NCI-H1694 treated with DMSO at 0.1 percent for 48 hours (cell line): Measurements from ENCODE around the gene ZNF385A.

Experiments used
- DNase-seq: peaks from one replicate; lab custom pipeline; 2025; lab: John Stamatoyannopoulos, UW

Gene ZNF385A, protein sequence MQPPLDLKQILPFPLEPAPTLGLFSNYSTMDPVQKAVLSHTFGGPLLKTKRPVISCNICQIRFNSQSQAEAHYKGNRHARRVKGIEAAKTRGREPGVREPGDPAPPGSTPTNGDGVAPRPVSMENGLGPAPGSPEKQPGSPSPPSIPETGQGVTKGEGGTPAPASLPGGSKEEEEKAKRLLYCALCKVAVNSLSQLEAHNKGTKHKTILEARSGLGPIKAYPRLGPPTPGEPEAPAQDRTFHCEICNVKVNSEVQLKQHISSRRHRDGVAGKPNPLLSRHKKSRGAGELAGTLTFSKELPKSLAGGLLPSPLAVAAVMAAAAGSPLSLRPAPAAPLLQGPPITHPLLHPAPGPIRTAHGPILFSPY

DNA sequence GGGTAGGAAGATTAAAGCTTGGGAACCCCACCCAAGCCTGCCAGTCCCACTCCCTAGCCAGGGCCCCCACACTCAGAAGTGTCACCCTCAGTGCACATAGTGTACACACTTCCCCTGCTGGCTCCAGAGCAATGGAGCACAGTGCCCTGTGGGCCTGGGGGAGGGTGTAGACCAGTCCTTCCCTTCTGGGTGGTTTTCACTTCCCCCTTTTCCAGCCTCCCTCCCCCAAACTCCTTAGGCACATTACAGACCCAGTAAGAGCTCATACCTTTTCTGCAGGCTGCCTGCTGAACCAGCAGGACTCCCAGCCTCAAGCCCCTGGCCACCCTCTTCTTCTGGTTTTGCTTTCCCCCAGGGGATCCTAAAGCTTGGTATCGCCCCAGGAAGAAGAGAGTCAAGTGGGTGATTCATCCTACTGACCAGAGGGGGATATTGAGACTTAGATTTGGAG is at the start of gene ZNF385A:
Gene ZNF385A, minus strand, starts transcription at position 143 of the 451 bp plus-strand sequence. CDS start 219 bp downstream, outside the sequence.
- DNase-seq: peak; percentile 9

DNA sequence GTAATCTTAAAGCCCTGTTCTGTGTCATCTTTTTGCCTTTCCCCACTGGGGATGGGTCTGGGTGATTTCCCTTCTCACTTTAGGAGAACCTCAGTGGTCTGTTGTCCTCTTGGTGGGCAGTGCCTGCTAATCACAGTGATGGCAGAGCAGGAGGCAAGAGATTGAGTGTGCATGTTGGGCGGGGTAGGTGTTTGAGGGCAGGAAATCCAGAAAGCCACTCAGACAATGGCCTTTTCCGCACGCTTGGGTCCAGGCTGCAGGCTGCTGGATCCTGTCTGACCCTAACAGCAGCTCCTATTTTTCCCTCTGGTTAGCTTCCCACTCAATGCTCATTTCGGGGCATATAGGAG is 48.3 kb upstream of the ZNF385A start:
- DNase-seq: no peak

DNA sequence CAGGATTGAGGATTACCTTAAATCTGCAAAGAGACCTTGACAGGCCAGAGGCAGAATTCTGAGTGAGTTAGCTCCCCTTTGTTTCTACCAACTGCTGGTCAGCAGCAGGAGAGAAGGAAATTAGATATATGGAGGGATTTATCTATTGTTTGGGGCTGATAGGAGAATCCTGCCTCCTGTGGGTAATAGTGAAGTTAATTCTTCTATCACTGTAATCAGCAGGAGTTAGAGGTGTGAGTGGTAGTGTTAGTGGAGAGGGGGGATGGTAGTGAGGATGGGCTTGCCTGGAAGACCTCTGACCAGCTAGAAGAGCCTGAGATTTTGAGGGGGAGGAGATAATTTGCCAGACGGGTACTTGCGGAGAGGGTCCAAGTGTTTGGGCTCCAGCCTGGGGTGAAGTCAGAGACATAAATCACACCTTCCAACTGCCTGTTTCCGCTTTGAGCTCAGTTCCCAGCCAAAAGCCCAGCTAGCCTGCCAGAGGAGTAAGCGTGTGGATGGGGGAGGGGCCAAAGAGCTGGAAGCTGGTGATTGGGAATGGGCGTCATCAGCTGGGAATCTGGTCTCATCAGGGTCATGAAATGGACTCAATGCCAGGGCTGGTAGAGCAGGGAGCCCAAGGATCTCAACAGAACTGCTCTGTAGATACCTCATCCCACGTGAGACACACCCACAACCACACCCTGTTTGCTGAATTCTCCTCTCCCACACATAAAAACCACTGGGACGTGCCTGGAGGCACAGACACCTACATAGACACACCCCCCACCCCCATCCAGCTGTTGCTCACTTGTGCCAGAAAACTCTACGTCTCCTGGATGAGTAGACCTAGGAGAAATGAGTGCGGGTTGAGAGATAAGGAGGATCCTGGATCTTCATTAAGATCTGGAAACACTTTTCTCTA is 47.6 kb upstream of the ZNF385A start:
- DNase-seq: no peak

DNA sequence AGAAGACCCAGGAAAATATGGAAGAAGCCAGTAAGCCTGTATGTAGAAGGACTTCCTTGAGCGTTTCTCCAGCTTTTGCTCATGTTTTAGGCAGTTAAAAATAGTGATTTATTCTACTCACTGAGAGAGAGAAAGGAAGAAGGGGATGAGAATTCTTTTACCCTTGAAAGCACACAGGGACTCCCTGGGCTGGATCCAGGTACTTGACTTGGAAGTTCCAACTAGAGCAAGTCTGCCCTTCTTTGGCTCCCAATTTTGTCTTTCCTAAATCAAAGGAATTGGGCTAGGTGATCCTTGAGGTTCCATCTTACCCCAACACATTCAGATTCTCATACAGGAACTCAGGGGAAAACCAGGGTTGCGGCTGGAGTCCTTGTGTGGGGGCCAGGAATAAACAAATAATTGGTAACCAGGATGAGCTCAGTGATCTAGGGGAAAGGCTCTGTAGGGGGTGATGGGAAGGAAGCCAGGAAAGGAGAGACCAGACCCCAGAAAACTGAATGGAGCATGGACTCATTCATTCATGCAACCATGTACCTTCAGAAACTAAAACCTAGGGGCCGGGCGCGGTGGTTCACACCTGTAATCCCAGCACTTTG is 46.0 kb upstream of the ZNF385A start:
- DNase-seq: no peak

DNA sequence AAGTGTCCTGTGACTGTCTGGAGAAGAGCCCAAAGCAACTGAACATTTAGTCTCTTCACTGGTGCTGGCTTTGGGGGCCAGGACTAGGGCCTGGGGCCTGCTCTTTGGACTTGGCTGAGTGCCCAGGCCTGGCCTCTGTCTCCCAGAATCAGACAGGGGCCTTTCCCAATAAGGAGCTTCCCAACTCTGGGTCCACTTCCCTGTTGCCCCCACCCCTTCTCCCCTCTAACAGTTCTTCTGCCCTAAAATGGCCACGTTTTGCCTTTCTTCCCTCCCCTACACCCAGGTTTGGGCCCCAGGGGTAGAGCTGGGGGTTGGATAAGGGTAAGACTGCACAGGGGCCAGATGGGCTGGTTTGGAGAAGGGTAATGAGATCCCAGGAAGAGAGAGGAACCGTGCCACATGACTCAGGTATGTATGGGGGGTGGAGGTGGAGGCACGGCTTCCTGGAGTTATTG is 44.5 kb upstream of the ZNF385A start:
- no peak for DNase-seq

DNA sequence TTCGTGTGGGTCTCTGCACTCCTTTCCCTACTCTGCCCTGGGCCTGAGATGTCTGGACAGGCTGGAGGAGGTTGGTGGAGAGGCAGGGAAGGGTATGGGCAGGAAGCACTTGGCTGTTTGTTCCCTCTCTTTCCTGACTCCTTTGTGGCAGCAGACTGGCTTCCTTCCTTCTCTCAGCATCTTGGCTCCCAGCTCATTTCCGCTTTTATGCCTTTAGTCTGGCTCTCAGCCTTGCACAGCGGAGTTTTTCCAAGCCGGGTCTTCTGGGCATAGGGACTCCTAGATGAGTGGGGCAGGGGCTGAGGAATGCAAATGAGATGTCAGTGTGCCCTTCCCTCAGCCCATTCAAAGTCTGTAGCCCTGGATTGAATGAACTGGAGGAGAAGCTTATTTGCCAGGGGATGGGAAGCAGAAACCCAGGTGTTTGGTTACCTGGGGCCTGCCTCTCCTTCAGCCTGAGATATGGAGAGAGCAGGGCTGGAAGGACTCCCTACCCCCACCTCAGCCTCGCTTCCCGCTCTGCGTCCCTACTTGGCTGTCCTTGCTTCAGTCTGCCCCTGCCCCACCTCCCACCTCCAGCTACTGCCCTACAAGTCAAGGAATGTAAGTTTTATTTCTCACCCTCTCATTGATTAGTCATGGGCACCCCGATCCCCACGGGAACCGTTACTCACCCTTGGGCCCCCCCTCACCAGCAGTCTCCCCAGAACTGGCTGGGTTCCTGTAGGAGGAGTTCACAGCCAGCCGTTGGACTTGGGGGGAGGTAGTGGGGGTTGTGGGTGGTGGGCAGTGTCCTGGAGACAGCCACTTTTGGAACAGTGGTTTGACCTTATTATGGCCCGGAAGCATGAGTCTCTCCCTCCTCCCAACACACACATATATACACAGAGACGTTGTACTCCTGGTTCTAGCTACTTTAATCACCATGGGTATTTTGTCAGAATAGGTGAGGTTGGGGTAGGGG is 43.8 kb upstream of the ZNF385A start:
- no peak for DNase-seq

DNA sequence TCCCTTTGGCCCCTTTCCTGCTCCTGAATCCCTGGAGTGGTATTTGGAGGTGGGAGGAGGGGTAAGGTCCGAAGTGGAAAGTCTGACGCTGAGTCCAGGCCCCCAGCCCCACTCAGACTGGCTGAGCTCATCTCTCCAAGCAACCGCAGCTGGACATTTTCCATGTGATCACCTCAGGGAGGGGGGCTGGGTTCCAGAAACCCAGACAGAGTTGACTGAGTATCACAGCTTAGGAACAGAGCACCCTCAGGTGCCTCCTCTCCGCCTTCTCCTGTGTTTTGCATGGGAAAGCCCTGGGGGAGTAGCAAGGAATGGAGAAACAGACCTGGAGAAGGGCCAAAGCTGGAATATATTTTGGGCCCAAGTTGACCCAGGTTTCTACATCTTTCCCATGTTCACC is 42.6 kb upstream of the ZNF385A start:
- no peak for DNase-seq

DNA sequence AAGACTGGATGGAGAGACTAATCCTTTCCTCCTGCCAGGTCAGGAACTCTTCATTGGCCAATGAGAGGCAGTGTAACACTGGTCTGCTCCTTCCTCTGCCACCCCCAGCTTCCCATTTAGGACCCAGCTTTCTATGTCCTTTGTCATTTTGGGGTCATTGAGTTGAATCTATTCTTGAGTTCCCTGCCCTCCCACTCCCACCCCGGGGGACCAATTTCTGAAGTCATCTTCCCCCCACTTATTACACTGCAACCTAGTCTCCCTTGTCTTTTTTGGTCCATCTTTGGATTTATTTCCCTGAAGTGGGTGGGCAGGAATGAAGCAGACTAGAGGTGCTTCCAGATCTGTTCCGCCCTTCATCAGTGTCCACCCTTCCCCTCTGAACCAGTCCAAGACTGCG is 42.2 kb upstream of the ZNF385A start:
- DNase-seq: no peak

DNA sequence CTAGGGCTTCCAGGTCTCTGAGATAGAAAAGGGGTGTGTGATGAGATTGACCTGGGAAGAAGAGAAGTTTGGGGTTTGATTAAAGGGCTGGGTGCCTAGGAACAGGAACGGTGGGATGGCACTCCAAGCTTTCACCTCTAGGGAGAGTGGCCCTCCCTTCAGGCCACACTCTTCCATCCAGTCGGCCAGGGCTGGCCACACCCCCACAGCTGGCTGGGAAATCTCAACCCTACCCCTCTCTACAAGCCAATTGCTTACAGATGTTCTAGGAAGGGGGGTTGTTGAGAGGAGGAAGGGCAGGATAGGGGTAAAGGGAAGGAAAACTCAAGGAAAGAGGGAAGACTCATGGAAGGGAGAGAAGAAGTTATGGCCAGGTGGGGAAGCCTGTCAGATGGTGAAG is 41.2 kb upstream of the ZNF385A start:
- DNase-seq: no peak

DNA sequence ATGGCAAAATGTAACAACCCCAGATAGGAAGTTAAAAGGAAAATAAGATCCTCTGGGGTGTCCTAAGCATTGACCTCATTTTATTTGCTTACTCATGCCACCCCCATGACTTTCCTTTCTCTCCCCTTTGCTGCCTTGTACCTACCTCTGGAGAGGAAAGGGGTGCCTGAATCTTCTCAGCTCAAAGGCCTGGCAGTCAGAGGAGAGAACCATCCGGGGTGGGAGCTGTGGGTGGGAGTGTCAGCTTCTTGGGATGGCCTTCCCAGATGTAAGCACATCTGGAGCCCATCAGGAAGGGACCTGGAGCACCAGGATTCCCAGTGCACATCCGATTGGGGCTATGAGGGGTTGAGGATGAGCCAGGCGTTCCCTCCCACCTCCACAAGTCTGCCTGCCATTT is 39.7 kb upstream of the ZNF385A start:
- no peak for DNase-seq

DNA sequence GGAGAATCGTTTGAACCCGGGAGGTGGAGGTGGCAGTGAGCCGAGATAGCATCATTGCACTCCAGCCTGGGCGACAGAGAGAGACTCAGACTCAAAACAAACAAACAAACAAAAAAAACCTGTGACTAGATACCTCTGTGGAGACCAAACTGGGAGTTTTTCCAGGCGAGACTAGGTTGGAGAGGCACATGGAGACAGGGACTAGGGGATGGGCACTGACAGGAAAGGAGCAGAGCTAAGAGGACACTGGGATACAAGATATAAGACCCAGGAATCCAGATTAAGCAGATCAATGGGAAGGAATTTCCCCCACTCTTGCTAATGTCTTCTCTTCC is 39.2 kb upstream of the ZNF385A start:
- no peak for DNase-seq

DNA sequence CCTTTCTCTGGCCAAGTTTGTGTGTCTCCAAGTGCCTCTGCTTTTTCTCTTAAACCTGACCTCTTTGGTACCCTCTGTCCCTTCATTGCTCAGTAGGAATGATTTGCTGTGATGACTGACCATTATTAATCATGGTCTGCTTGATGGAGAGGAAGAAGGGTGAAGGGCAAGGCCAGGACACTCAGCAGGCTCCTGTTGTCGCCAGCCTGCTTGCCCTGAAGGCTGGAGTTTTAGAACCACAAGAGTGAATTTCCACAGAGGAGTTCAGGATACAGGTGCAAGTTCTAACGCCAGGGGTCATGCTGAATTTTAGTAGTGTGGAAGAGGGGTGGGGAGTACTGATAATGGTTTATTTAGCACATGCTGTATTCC is 37.3 kb upstream of the ZNF385A start:
- no peak for DNase-seq

DNA sequence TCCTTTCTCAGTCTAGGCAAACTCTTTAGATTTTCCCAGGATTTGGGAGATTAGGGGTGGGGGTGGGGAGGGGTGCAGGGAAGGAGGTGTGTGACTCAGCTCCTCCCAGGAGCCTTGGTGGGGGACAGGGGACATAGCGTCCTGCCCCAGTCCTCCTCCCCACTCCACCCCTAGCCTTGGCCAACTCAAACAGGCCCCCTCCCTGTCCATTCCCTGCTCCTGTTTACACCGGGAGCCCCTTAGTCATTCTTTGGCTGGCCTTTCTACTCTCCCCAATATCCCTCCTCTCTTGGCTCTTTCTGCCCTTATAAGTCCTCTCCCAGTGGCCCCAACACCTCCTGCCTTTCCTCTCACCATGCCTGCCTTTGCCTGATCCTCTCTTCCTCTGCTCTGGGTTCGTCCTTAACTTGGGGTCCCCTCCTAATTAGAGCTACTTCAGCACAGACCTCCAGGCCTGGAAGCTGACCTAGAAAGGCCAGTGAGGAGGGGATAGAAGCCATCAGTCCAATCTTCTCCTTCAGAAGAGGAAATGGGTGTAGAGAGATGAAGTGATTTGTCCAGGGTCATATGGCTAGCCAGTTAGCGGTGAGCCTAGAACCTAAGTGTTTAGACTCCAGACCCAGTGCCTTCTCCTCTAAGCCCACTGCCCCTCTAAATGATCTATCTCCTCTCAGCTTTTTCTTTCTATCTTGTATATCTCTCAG is 36.8 kb upstream of the ZNF385A start:
- no peak for DNase-seq

DNA sequence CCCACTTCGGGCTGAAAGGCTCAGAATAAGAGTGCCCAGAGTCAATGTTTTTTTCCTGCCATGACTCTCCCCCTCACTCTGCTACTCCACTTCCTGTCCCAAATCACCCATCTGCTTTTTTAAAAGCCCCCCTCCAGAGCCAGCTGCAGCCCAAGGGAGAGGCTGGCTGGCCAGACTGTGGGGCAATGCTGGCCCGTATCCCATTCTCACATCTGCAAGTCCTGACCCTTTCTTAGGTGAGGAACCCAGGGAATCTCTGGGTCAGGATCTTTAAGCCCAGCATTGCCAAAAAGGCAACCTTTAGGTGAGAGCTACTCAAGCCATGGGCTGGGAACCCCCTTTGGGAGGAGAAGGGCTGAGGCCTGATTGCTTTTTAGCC is 36.2 kb upstream of the ZNF385A start:
- no peak for DNase-seq

DNA sequence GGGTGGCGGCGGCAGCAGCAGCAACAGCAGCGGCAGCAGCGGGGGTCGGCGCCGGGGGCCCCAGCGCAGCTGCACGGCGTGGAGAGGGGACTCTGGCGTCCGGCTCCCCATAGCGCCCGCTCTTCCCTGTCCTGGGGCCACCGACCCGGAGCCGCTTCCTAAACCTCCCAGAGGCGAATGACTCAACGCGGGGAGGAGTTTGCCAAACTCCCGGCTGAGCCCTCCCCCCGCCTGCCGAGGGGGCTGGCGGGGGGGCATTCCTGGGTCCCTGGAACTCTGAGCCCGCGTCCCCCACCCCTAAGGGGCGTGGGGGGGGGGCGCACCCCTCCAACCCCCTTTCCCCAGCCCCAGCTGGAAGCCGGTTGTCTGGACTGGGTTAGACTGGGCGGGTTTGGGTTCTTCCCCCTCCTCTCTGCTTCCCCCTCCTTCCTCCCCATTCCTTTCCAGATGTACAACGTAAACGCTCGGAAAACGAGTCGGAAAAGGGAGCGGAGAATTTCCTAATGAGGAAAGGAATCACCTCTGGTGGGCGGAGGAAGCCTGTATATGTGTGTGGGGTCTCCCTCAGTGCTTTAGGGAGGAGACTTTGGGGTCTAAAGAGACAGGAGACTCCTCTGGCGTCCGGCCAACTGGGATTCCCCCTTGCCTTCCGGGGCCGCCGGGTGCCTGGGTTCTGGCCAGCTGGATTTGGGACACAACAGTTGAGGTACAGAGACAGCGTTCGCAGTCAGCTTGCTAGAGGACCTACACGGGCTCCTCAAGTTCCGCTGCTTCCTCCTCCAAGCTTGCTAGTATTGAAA is 34.8 kb upstream of the ZNF385A start, which contains the start of gene ITGA5:
Gene ITGA5, minus strand, starts transcription at position 179 of the 800 bp plus-strand sequence. Its CDS starts 68 bp downstream, at position 111.
- DNase-seq: no peak

DNA sequence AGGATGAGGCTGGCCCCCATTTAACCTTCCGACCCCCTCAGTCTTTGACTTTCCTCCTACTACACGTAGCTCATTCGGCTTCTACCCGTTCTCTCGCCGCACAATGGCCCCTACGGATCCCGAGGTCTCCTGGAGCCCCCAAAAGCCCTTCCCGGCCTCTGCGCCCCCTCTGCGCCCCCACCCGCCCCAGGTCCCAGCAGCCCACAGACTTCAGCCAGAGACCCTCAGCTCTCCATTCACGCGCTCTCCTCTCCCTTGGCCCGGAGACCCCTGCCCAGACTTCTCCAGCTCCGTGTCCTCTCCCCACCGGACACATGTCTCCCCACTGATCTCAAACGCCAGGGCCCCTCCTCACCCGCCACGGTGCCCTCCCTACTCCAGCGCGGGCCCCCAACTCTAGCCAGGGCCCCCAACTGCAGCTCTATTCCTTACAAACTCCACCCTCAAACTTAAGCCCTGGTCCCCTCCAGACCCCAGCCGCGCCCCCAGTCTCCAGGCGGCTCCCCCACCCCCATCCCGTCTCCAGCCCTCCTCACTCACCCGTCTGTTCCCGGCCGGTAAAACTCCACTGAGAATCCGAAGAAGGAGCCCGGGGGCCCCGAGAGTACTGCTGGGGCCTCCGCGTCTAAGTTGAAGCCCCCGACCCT is 34.0 kb upstream of the ZNF385A start:
- DNase-seq: no peak

DNA sequence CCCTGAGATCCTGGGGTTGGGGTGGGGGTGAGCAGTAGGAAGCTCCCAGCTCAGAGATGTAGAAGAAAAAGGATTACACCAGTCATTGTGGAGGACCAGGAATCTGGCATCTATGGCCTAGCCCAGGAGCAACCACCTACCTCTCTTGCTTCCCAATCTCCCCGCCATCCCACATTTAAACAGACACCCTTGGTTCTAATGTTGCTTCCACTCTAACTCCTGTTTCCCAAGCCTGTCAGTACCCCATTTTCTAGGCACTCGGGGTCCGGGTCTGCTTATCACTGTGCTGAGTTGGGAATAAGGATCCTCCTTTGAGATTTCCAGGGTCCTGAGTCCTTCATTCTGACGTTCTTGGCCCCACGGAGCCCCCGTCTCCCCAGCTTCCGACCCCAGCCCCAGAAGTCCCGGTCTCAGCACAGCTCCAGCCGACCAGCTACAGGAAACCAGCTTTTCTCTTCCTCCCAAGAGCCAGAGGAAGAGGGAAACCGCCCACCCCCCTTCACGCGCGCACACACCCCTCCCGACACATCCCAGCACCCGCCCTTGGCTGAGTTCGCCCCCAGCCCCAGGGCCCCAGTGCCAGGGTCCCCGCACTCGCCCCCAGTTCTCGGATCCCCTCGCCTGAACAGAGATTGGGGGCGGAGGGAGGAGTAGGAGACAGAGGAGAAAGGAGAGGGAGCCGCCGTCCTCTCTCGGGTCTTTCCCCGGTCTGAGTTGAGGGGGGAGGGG is 33.3 kb upstream of the ZNF385A start:
- no peak for DNase-seq

DNA sequence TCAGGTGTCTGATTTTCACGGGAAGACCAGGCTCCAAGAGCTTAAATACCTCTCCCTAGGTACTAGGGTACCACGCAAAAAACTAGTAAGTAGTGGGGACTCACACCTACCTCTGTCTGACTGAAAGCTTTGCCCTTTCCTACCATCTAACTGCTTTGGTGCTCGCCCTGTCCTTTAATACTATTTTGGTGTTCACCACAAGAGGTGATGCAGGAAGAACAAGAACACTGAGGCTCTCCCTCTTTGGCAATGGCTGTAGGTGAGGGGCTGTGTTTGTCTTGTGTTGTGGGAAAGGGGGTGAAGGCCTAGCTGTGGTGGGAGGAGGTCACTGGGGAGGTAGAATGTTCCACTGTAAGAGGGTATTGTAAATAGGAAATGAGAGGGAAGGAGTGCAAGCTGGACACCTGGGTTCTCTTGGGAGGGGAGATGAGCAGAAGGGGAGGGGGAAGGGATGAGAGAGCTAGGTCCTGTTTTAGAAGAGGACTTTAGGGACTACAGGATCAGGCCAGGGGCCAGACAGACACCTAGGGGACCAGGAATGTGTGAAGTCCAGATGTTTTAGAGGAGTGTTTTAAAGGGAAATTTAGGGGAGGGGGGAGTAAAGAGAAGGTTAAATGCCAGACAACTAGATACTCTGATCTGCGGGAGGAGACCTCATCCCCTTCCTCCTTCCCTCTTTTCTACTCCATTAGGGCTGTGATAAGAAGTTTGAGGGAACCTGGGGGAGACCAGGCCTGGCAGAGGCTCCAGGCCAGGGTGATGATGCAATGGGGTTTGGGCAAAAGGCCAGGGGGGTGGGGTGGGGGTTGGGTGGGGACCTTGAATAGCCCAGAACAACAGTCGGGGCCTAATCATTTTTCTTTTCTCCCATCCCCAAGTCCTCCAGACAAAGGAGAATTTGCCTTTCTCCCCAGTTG is 32.4 kb upstream of the ZNF385A start:
- no peak for DNase-seq
